GM21786 (cell line): Measurements from ENCODE around the gene VWC2L.

Experiments
- ATAC-seq: cut with Tn5 transposase; IDR thresholded peaks from one replicate; pipeline ENCODE4 v1.9.1; 2021; ENCODE audit not compliant: unreplicated experiment

The VWC2L gene

GRCh38 chr2:214533541-214533940 is 122.7 kb downstream of the VWC2L start:
- no peak for ATAC-seq

- ATAC-seq, result no peak
These were observed 125.8 kb downstream of the VWC2L start for GRCh38 chr2:214536625-214537024.

GRCh38 chr2:214537929-214538328 is 127.1 kb downstream of the VWC2L start:
- ATAC-seq, result no peak

- no peak for ATAC-seq
These were observed 131.4 kb downstream of the VWC2L start for GRCh38 chr2:214542295-214542694.

- no peak for ATAC-seq
These were observed 132.0 kb downstream of the VWC2L start for GRCh38 chr2:214542866-214543265.

GRCh38 chr2:214543386-214543955 is 132.6 kb downstream of the VWC2L start:
- ATAC-seq, result no peak

GRCh38 chr2:214545898-214546542 is 135.2 kb downstream of the VWC2L start:
- ATAC-seq, result no peak

GRCh38 chr2:214547931-214548330 is 137.1 kb downstream of the VWC2L start:
- no peak for ATAC-seq

GRCh38 chr2:214549946-214550345 is 139.1 kb downstream of the VWC2L start:
- no peak for ATAC-seq

GRCh38 chr2:214550786-214551185 is 139.9 kb downstream of the VWC2L start:
- no peak for ATAC-seq

GRCh38 chr2:214557884-214558283 is 147.0 kb downstream of the VWC2L start:
- ATAC-seq, result no peak

- ATAC-seq, result no peak
These were observed 147.5 kb downstream of the VWC2L start for GRCh38 chr2:214558341-214558740.

- ATAC-seq, result no peak
These were observed 149.3 kb downstream of the VWC2L start for GRCh38 chr2:214560176-214560575.

GRCh38 chr2:214560618-214561190 is 149.8 kb downstream of the VWC2L start:
- ATAC-seq, result no peak

- no peak for ATAC-seq
These were observed 154.4 kb downstream of the VWC2L start for GRCh38 chr2:214565246-214565645.

- no peak for ATAC-seq
These were observed 155.6 kb downstream of the VWC2L start for GRCh38 chr2:214566457-214566856.

GRCh38 chr2:214569419-214570035 is 158.7 kb downstream of the VWC2L start:
- no peak for ATAC-seq

- ATAC-seq, result no peak
These were observed 163.4 kb downstream of the VWC2L start for GRCh38 chr2:214574084-214574781.

GRCh38 chr2:214575030-214575429 is 164.2 kb downstream of the VWC2L start:
- peak; percentile 43 for ATAC-seq

GRCh38 chr2:214575465-214575864 is 164.6 kb downstream of the VWC2L start:
- ATAC-seq, result no peak

- no peak for ATAC-seq
These were observed 166.9 kb downstream of the VWC2L start for GRCh38 chr2:214577769-214578168.

GRCh38 chr2:214578442-214578841 is 167.6 kb downstream of the VWC2L start:
- no peak for ATAC-seq
